ENCODE measurements around the gene COL8A2.
"Not testable (repeated sequence)": the region's sequence is repeated elsewhere in the genome, so short reads cannot be mapped to it uniquely, and the experiment has no call there.

The COL8A2 gene

DNA sequence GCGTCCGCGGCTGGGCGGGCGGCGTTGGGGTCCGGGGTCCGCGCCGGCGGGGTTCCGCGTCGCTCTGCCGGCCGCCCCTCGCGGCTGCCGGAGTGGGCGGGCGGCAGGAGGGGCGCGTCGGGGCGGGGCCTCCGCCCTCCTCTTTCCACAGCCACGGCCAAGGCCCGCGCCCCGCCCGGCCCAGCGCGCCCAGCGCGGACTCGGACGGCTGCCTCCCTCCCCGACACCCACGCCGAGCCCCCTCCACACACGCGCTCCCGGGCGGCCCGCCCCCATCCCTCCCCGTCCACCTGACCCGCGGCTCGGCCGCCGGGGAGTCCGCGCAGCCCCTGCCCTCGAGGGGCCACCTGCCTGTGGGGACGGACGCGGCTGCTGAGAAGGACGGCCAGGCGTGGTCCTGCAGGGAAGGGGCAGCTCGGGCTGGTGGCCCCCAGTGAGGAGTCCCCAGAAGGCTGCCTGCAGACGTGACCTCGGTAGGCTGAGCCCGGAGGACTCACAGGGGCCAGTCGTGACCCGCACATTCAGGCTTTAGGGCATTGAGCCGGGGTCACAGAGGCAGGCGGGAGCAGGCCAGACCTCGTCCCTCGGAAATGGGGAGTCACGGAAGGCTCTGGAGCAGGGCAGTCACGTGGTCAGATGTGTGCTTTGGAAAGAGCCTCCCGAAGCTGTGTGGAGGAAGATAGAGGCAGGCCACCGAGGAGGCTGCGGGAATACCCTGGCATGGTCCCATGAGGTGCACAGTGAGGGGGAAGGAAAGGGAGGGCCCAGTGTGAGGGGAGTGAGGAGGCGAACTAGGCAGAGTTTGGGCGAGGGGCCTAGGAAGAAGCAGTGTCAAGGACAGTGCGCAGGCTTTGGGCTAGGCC lies at the start of gene COL8A2:
TSS of gene COL8A2 (minus strand) at position 94 of the 863 bp plus-strand sequence. CDS start 24,980 bp downstream, outside the sequence.
- no peak for DNase-seq

DNA sequence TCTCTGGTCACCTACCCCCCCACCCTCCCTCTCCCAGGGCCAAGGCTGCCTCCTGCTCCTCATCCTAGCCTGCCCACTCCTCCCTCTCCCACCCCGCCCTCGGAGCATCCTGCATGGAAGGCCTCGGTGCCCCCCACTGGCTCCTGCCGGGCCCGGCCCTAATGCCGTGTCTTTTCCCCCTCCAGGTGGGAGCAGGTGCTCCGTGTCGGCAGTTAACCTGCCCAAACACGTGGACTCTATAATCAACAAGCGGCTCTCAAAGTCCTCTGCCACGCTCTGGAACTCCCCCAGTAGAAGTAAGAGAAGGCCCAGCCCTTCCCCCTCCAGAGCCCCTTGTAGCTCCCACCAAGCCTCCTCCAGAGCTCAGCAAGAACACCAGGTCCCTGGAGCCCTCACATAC lies 49.7 kb upstream of the COL8A2 start:
- DNase-seq: no peak

GRCh38 chr1:36172983-36173382 lies 48.0 kb upstream of the COL8A2 start:
- DNase-seq: peak in 1 of 2 experiments; percentile 18

GRCh38 chr1:36172017-36172747 lies 47.2 kb upstream of the COL8A2 start:
- DNase-seq: no peak

DNA sequence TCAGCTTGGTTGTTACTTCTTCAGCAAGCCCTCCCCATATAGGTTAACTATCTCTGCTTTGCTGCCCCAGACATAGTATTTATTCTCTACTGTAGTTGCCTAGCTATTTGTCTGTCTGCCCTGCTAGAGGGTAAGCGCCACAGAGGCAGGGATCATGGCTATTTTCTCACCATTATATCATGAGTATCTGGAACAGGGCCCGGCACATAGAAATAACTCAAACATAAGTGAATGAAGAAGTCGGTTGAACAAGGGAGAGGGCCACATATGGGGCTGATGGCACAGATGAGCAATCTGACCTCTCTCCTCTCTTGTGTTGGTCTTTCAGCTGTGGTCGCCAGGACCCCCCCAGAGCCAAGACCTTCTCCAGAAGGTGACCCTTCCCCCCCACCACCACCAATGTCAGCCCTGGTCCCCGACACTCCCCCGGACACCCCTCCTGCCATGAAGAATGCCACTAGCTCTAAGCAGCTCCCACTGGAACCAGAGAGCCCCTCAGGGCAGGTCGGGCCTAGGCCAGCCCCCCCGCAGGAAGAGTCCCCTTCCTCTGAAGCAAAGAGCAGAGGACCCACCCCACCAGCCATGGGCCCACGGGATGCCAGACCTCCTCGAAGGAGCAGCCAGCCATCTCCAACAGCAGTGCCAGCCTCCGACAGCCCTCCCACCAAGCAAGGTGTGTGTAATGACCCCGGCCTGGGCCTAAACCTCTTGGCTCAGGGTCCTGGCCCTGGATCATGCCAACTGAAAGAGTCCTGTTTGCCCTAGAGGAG lies 45.8 kb upstream of the COL8A2 start:
- no peak for DNase-seq

DNA sequence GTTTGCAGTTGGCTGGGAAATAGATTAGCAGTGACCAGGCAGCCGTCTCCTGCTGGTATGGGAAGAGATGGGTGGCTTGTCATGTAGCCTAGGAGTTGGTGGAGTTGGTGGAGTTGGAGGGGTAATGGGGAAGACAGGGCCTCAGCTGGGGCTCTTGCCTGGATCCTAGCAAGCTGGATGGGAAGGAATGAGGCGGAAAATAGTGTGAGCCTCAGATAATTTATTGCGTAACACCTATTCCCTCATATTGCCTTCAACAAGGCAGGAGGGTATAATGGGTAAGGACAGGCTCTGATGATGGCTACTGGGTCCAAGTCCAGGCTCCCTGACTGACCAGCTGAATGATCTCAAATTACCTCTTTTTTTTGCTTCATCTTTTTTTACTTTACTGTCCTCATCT lies 43.5 kb upstream of the COL8A2 start:
- no peak for DNase-seq

DNA sequence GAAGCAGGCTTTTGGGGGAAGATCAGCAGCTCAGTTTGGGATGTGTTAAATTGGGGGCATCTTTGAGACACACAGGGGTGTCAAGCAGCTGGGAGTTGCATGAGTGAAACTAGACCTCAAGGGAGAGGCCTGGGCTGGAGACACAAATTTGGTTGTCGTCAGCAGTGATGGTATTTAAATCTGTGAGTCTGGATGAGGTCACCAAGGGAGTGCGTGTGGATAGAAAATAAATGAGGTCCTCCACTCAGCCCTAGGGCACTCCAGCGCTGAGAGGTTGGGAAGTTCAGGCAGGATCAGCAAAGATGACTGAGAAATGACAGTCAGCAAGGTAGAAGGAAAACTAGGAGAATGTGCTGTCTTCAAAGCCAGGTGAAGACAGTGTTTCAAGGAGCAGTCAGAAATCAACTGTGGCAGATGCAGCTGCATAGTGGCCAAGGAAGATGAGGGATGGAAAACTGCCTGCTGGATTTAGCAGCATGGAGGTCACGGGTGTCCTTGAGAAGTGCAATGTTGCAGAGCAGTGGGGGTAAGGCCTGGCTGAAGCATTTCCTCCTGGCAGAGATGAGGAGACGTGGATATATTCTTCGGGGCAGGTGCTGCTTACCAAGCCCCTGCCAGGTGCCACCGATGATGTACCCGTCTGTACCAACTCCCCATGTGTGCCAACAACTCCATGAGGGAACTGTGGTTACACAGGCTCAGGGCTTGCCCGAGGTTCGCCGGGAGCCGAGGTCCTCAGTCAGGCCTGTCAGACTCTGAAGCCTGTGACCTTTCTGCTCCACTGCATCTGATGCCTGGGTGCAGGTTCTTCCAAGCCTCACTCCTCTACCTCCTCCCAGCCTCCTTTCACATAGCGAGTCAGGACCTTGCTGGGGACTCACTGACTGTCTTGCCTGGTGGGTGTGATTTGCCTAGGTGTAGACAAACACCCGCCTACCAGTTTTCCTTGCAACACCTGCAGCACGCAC lies 42.2 kb upstream of the COL8A2 start:
- DNase-seq: no peak

- DNase-seq: no peak
These were observed 41.1 kb upstream of the COL8A2 start for GRCh38 chr1:36166136-36166535.

DNA sequence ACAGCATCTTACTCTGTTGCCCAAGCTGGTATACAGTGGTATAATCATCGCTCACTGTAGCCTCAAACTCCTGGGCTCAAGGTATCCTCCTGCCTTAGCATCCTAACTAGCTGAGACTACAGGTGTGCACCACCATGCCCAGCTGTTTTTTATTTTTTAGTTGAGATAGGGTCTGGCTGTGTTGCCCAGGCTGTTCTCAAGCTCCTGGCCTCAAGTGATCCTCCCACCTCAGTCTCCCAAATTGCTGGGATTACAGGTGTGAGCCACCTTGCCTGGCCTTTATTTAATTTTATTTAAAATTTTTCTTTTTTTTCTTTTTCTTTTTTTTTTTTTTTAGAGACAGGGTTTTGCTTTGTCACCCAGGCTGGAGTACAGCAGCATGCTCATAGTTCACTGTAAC lies 40.1 kb upstream of the COL8A2 start:
- DNase-seq: no peak

DNA sequence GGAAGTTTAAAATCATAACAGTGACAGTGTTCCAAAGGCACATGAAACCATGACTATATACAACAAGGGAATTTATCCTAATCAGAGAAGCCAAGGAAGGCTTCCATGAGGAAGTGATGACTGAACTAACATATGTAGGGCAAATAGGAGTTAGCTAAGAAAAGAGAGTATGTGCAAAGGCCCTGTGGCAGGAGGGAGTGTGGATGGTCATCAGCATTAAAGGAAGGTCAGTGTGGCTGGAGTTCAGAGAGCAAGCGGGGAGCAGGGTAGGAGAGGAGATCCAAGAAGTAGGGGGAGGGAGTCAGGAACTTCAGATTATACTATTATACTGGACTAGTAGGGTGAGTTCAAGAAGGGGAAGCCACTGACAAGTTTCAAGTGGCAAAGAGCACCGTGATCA lies 39.3 kb upstream of the COL8A2 start:
- no peak for DNase-seq

GRCh38 chr1:36163426-36163825 lies 38.4 kb upstream of the COL8A2 start:
- no peak for DNase-seq

DNA sequence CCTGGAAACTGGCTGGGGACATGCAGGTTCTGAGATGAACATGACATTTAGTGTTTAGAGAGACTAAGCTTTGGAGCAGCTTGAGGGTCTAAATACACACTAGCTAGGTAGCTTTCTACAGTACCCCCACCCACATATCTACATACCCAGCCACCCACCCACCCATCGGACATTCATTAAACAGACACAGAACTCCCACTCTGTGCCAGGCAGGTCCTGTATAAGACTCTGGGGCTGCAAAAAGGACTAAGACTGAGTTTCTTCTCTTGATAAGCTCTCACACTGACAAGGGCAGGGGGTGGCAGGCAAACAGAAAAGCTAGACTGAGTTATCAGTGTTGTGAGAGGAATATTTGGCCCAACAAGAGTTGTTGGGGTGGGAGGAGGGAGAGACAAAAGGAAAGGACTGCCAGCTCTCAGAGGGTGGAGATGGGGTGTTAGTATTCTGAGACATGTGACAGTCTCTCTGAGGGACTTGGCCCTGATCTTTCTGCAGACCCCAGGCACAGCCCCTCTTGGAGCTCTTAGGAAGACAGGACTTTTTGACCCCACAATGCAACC lies 37.7 kb upstream of the COL8A2 start:
- DNase-seq: no peak

- DNase-seq: no peak
These were observed 36.9 kb upstream of the COL8A2 start for GRCh38 chr1:36161641-36162531.

GRCh38 chr1:36160949-36161485 lies 36.0 kb upstream of the COL8A2 start:
- peak in 1 of 2 experiments; percentile 65 for DNase-seq

GRCh38 chr1:36160388-36160948 lies 35.4 kb upstream of the COL8A2 start:
- DNase-seq: no peak

DNA sequence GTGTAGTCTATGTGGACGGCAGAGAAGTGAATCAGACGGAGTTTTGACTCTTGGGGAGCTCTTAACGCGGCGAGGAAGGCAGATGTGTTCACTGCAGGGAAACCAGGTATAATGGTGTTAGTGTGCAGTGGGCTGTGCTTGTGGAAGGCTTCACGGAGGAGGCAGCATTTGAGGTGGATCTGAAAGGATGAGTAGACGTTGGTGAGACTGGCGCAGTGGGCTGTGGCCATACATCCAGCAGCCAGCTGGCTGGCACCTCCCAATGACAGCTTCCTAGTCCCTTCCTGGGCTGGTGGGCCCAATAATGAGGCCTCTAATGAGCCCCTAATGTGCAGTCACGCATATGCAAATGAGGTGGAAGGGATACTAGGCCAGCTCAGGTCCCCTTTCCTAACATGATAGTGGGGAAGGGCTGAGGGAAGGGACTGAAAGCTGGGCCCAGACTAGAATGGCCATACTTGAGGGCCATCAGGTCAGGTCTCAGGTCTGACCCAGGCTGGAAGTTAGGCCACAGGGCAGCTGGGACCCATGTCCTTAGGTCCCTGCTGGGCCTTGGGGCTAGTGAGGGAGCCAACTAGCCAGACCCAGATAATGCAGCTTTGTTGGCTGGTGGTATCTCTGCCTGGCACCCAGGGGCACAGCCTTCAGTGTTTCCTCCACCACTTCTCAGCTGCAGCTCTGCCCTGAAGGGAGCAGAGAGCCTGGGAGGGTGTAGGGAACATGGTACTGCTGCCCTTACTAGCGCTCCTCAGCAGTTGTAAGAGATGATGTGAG lies 34.8 kb upstream of the COL8A2 start:
- DNase-seq: no peak

DNA sequence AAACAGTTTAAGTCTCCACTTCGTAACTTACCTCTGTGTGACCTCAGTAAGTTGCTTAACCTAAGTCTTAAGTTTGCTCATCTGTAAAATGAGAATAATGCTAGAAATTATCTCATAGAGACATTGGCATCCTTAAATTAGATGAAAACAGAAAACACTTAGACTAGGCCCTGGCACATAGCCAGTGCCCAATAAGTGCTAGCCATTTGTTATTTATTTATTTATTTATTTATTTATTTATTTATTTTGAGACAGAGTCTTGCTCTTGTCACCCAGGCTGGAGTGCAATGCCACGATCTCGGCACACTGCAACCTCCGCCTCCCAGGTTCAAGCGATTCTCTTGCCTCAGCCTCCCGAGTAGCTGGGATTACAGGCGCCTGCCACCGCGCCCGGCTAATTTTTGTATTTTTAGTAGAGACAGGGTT lies 33.8 kb upstream of the COL8A2 start:
- not testable (repeated sequence) for DNase-seq

DNA sequence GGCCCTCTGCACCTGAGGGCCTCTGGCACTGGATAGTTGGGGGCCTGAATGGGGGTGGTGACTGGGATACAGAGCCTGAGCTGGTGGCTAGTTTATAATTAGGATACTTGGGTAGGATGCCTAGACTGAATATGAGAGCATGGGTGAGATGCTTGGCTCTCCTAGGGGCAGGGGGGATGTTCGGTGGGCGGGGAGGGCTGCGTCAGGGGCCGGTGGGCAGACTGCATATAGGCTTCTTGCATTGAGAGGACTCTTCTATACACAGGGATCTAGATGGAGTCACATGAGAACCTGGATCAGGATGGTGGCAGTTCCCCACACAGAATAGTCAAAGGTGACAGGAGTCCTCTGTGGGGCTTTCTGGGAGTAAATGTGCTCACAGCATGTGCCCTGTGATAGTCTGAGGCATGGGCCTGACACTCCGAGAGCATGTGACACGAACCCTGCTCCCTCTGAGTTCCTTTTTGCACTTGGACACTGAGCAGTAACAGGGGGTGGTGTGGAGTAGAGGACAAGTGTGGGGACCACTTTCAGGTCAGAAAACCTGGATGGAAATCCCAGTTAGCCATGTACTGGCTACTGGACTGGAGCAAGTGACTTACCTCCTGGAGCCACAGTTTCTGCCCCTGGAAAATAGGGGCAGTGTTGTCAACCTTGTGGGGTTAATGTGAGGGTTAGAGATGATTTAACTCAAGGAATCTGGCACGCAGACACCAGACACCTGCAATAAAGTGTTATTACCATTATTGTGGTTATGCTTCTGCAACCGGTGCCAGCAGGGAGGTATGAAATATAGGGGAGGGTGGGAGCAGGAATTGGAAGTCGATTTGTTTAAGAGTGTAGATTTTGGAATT lies 33.2 kb upstream of the COL8A2 start:
- DNase-seq: no peak
